Stimulated activated naive CD8-positive, alpha-beta T cell treated with anti-CD3 and anti-CD28 coated beads, Interleukin-15, Interleukin-2, amounts not matched to agents 100 ng/mL and 50 ng/mL, for 24 hours (primary cell): ENCODE data around the gene COX5A.
"Not testable (repeated sequence)": the region's sequence is repeated elsewhere in the genome, so short reads cannot be mapped to it uniquely, and the experiment has no call there.

Source experiments
- H3K27ac Mint-ChIP-seq: one replicate; pipeline ENCODE4 v1.8.0; 2021; ENCODE audit warnings: mild to moderate bottlenecking, mixed read lengths
- H3K27me3 Mint-ChIP-seq: one replicate; pipeline ENCODE4 v1.8.0; 2021; ENCODE audit warnings: mixed read lengths
- H3K36me3 Mint-ChIP-seq: one replicate; pipeline ENCODE4 v1.8.0; 2021; ENCODE audit warnings: low read depth, mixed read lengths
- H3K4me1 Mint-ChIP-seq: one replicate; pipeline ENCODE4 v1.8.0; 2021; ENCODE audit warnings: low read depth, mixed read lengths
- H3K4me3 Mint-ChIP-seq: one replicate; pipeline ENCODE4 v1.8.0; 2021; ENCODE audit warnings: mild to moderate bottlenecking, mixed read lengths
- H3K9me3 Mint-ChIP-seq: one replicate; pipeline ENCODE4 v1.8.0; 2021; ENCODE audit warnings: mixed read lengths

The COX5A gene

DNA sequence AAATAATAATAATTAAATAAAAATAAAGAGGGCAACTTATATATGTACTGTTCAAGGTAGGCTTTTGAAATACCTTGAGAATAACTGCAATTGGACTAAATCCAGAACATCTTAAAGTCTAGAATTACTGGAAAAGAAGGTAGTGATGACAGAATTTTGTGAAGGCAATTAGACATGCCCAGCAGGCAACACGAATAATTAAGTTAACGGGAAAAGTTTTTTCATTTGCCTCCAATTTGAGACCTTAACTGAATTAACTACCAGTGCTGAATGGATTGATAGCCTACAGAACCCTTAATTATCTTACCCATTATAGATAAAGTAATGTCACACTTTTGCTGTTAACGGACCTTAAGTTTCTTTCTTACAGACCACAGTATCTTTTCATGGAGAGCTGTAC lies 13.3 kb downstream of the COX5A start:
- Mint-ChIP-seq H3K4me1 (peaks cover 5% of the 10 kb centered on the region), H3K27ac (no peak overlapping the region), H3K27me3 (no peaks in the 10 kb centered on the region), H3K4me3 (no peak overlapping the region), H3K9me3 (no peaks in the 10 kb centered on the region), H3K36me3 (peaks cover 74% of the 10 kb centered on the region)

- H3K36me3 Mint-ChIP-seq = peaks cover 71% of the 10 kb centered on the region
- H3K4me1 Mint-ChIP-seq = peaks cover 5% of the 10 kb centered on the region
- no peak overlapping the region for H3K4me3 Mint-ChIP-seq
- H3K27me3 Mint-ChIP-seq = no peaks in the 10 kb centered on the region
- no peak overlapping the region for H3K27ac Mint-ChIP-seq
- H3K9me3 Mint-ChIP-seq = no peaks in the 10 kb centered on the region
Observed at GRCh38 chr15:74920456-74920855, 17.4 kb downstream of the COX5A start.

DNA sequence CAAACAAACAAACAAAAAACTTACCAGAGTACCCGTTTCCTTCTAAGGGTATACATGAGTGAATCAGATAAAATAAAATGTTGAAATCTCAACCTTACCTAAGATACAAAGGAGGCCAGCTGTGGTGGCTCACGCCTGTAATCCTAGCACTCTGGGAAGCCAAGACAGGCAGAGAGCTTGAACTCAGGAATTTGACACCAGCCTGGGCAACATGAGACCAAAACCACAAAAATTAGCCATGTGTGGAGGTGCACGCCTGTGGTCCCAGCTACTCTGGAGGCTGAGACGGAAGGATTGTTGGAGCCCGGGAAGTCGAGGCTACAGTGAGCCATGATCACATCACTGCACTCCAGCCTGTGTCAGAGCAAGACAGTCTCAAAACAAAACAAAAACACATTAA lies 20.2 kb downstream of the COX5A start:
- H3K27ac Mint-ChIP-seq = no peak overlapping the region

GRCh38 chr15:74913799-74914198 lies 24.1 kb downstream of the COX5A start:
- not testable (repeated sequence) for H3K27me3 Mint-ChIP-seq, H3K4me3 Mint-ChIP-seq, H3K4me1 Mint-ChIP-seq, H3K9me3 Mint-ChIP-seq, H3K27ac Mint-ChIP-seq
- peaks cover 56% of the 10 kb centered on the region for H3K36me3 Mint-ChIP-seq

More for the DNA sequence above, 20.2 kb downstream of the COX5A start:
- Mint-ChIP-seq H3K4me3 (no peak overlapping the region), H3K27me3 (no peaks in the 10 kb centered on the region), H3K4me1 (no peaks in the 10 kb centered on the region), H3K36me3 (peaks cover 70% of the 10 kb centered on the region), H3K9me3 (no peaks in the 10 kb centered on the region)

DNA sequence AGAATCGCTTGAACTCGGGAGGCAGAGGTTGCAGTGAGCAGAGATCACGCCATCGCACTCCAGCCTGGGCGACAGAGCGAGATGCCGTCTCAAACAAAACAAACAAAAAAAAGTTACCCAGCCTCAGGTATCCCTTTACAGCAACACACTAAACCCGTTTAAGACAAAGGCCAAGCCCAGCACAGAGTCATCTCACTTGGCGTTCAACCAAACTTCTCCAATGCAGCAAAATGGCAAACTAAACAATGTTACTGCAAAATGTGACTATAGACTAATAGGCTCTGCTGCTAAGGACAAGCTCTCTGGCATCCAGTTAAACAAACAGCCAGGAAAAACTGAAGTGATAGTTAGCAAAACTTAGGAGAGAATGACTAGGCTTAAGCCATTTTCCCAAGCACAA lies 24.8 kb downstream of the COX5A start:
- H3K27ac Mint-ChIP-seq = no peak overlapping the region

GRCh38 chr15:74908635-74909034 lies 29.2 kb downstream of the COX5A start:
- H3K36me3 Mint-ChIP-seq = peaks cover 54% of the 10 kb centered on the region
- no peaks in the 10 kb centered on the region for H3K9me3 Mint-ChIP-seq
- H3K4me3 Mint-ChIP-seq = no peak overlapping the region
- no peaks in the 10 kb centered on the region for H3K27me3 Mint-ChIP-seq
- H3K4me1 Mint-ChIP-seq = peaks cover 28% of the 10 kb centered on the region
- no peak overlapping the region for H3K27ac Mint-ChIP-seq

More for the DNA sequence above, 24.8 kb downstream of the COX5A start:
- no peaks in the 10 kb centered on the region for H3K4me1 Mint-ChIP-seq
- H3K9me3 Mint-ChIP-seq = no peaks in the 10 kb centered on the region
- H3K4me3 Mint-ChIP-seq = no peak overlapping the region
- peaks cover 58% of the 10 kb centered on the region for H3K36me3 Mint-ChIP-seq
- H3K27me3 Mint-ChIP-seq = no peaks in the 10 kb centered on the region

DNA sequence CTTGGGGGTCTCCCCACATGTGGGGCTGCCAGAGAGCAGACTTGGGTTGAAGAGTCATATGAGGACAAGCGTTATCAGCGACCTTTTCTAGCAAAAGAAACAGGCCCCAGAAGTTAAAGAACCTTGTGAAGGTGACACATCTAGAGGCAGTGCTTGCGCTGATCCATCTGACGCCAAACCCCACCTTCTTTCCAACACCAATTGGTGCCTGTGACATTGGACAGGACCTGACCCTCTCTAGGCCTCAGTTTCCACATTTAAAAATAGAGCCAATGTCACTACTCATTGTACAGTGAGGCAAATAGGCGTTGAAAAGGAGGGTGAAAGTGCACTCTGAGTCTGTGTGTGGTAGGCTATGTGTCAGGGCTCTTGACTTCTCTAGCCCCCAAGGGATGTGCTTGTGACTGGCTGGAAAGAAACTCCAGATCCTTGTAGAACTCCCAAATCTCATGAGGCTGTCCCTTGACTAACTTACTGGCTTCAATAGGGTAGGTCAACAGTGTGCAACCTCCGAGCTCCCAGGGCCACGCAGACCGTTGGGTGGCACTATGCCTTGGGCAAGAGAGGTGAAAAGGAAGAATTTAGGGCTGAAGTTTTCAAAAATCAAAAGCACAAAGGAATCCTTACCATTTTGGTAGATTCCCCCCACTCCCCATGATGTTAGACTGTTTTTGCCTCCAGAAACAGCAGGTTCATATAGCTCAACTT lies 30.6 kb downstream of the COX5A start:
- peak overlapping the region; percentile 90 for H3K4me3 Mint-ChIP-seq
- H3K36me3 Mint-ChIP-seq = peaks cover 57% of the 10 kb centered on the region
- no peaks in the 10 kb centered on the region for H3K27me3 Mint-ChIP-seq
- H3K4me1 Mint-ChIP-seq = peaks cover 30% of the 10 kb centered on the region
- peak overlapping the region; percentile 91 for H3K27ac Mint-ChIP-seq
- no peaks in the 10 kb centered on the region for H3K9me3 Mint-ChIP-seq

GRCh38 chr15:74906450-74907162 lies 31.3 kb downstream of the COX5A start, which contains the start of gene FAM219B:
TSS of gene FAM219B (minus strand) at chr15:74906851. CDS start at chr15:74906800, 51 bp downstream.
- peaks cover 33% of the 10 kb centered on the region for H3K4me1 Mint-ChIP-seq
- H3K27ac Mint-ChIP-seq = peak within 1 kb of the TSS; percentile 91
- H3K9me3 Mint-ChIP-seq = no peaks in the 10 kb centered on the region
- H3K4me3 Mint-ChIP-seq = peak within 1 kb of the TSS; percentile 90
- H3K27me3 Mint-ChIP-seq = no peaks in the 10 kb centered on the region
- peaks cover 60% of the 10 kb centered on the region for H3K36me3 Mint-ChIP-seq

GRCh38 chr15:74906067-74906449 lies 31.8 kb downstream of the COX5A start:
- H3K9me3 Mint-ChIP-seq = no peaks in the 10 kb centered on the region
- no peaks in the 10 kb centered on the region for H3K27me3 Mint-ChIP-seq
- H3K27ac Mint-ChIP-seq = peak overlapping the region; percentile 76
- H3K36me3 Mint-ChIP-seq = peaks cover 56% of the 10 kb centered on the region
- peaks cover 35% of the 10 kb centered on the region for H3K4me1 Mint-ChIP-seq
- peak overlapping the region; percentile 90 for H3K4me3 Mint-ChIP-seq

DNA sequence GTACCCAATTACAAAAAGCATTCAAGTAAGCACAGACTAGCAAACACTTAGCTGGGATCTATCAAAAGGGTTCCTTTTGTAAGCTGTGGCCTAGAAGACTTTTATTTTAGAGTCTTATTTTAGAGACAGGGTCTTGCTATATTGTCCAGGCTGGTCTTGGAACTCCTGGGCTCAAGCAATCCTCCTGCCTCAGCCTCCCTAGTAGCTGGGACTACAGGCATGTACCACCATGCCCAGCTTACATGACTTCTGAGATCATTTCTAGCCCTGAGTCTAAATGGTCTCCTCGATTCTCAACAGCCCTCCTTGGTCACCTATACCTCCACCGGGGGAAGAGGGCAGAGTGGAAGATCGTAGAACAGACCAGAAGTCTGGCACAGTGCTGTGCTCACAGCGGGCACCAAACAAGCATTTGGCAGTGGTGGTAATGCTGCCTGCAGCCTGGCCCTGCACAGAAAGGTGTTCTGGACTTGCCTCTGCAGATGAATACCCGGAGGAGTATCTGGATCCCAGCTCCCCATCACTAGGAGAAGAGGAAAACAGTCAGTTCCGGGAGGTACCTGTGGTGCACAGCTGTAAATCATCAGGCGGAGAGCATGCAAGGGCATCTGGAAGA lies 33.6 kb downstream of the COX5A start:
- Mint-ChIP-seq H3K27ac (peak overlapping the region; percentile 27), H3K4me1 (peaks cover 35% of the 10 kb centered on the region), H3K36me3 (peaks cover 65% of the 10 kb centered on the region), H3K4me3 (no peak overlapping the region), H3K27me3 (no peaks in the 10 kb centered on the region), H3K9me3 (no peaks in the 10 kb centered on the region)

- H3K9me3 Mint-ChIP-seq = no peaks in the 10 kb centered on the region
- H3K4me3 Mint-ChIP-seq = no peak overlapping the region
- H3K36me3 Mint-ChIP-seq = peaks cover 65% of the 10 kb centered on the region
- H3K4me1 Mint-ChIP-seq = peaks cover 35% of the 10 kb centered on the region
- H3K27me3 Mint-ChIP-seq = no peaks in the 10 kb centered on the region
- peak overlapping the region; percentile 27 for H3K27ac Mint-ChIP-seq
Observed at GRCh38 chr15:74903676-74904075, 34.2 kb downstream of the COX5A start.

GRCh38 chr15:74902295-74903075 lies 35.4 kb downstream of the COX5A start:
- H3K4me3 Mint-ChIP-seq = no peak overlapping the region
- H3K4me1 Mint-ChIP-seq = peaks cover 31% of the 10 kb centered on the region
- no peaks in the 10 kb centered on the region for H3K27me3 Mint-ChIP-seq
- peaks cover 61% of the 10 kb centered on the region for H3K36me3 Mint-ChIP-seq
- H3K27ac Mint-ChIP-seq = peak overlapping the region; percentile 63
- no peaks in the 10 kb centered on the region for H3K9me3 Mint-ChIP-seq

- H3K36me3 Mint-ChIP-seq = peaks cover 59% of the 10 kb centered on the region
- H3K27ac Mint-ChIP-seq = no peak overlapping the region
- peaks cover 23% of the 10 kb centered on the region for H3K4me1 Mint-ChIP-seq
- H3K9me3 Mint-ChIP-seq = no peaks in the 10 kb centered on the region
- no peak overlapping the region for H3K4me3 Mint-ChIP-seq
- no peaks in the 10 kb centered on the region for H3K27me3 Mint-ChIP-seq
Observed at GRCh38 chr15:74901612-74902063, 36.2 kb downstream of the COX5A start.

GRCh38 chr15:74897300-74897701 lies 40.6 kb downstream of the COX5A start:
- Mint-ChIP-seq H3K27ac (no peak overlapping the region), H3K27me3 (no peaks in the 10 kb centered on the region), H3K9me3 (no peaks in the 10 kb centered on the region), H3K36me3 (peaks cover 47% of the 10 kb centered on the region), H3K4me3 (no peak overlapping the region), H3K4me1 (peaks cover 21% of the 10 kb centered on the region)
